ENCODE results near the gene EPN1.

EPN1 gene

DNA sequence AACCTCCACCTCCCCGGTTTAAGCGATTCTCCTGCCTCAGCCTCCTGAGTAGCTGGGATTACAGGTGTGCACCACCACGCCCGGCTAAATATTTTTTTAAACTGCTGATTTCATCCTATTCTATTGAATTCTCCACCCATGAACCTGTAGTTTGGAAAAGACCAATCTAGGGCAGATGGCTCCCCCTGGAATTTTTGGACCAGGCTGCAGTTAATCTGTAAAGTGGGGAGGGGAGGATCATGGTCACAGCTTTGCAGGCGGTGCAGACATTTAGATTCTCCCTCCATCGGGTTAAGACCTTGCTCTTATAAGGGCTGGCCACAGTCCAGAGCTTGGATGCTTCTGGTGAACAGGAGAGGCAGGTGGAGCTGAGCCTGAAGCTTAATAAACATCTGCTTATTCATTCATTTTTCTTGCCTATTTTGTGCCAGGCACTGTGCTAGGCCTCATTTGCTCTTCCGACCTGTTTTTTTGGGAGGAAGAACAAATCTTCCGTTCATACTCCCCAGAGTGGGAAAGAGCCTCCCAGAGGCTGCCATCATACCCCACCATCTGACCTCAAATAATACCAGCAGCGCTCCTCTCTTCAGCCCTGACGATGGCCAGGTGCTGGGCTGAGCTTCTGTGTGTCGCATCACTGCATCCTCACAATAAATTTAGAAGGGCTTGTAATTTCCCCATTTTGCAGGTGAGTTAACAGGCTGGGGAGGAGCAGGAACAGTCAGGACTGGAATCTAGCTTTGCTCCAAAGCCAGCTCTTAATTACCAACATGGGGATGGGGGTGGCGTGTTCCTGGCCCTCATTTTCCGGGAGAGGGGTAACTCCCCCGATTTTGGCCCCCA is 27.9 kb upstream of the EPN1 start:
- no peak for DNase-seq (ENCODE audit: low read depth, low spot score)

DNA sequence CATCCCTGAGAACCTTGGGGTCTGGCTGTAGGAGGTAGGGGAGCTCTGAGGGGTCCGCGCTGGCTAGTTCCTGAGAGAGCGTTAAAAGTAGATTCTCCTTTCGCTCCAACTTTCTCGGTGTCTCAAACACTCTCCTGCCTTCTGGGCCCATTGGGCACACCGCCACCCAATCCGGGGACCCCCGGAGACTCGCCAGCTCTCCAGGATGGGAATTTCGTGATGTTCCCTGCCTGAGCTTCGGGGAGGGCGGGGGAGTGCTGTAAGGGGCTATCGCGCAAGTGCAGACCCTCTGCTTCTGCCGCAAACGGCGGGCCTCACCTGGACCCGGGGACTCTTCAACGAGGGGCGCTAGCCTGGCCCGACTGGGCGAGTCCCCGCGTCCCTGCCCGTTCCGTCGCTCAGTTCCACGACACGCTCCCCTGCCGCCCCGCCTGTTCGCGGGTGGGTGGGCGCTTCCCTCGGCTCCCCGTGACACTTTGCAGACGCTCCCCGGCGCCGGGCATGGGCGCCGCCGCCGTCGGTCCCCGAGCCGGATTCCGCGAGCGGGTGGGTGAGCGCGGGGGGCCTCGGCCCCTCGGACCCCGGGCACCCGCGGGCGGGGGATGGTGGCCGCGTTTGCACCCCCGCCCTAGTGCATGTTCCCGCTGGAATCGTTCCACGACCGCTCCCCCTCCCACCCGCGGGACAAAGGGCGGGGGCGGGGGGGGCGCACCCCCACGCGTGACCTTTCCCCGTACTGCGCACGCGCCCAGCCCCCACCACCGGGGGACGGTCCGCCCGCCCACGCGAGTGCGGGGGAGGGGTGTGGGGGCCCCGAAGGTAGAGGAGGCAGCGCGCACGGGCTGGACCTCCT is 27.1 kb upstream of the EPN1 start, which contains the start of gene CCDC106:
TSS of gene CCDC106 (plus strand) at position 481 of the 853 bp plus-strand sequence. CDS start 835 bp downstream, outside the sequence.
- peak; percentile 90 for DNase-seq (ENCODE audit: low read depth, low spot score)

DNA sequence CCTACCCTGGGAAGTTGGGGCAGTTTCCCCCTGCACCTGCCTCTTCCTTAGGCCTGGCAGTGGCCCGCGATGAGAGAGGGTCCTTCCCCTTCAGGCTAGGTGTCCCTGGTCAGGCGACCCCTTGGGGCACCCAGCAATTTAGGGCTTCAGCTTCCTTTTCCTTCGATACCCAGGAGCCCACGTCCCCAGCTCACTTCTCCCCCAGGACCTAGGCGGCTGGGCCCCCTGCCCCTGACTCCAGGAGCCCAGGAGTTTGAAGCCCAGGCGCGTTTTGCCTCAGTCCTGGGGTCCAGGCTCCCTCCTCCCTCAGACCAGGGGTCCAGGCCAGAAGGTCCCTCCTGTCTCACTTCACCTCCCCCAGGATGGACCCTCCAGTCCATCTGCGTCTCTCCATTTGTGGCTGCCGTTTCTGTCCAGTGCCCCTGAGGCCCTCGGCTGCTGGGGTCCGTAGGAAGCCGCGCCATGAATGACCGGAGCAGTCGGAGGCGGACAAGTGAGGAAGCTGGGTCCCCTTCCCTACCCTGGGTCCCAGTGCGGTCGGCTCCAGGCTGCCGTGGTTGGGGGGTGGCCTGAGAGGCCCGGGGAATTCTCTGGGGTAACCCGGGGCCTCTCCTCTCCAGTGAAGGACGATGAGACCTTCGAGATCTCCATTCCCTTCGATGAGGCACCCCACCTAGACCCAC is 26.3 kb upstream of the EPN1 start:
- no peak for DNase-seq (ENCODE audit: low read depth, low spot score)

DNA sequence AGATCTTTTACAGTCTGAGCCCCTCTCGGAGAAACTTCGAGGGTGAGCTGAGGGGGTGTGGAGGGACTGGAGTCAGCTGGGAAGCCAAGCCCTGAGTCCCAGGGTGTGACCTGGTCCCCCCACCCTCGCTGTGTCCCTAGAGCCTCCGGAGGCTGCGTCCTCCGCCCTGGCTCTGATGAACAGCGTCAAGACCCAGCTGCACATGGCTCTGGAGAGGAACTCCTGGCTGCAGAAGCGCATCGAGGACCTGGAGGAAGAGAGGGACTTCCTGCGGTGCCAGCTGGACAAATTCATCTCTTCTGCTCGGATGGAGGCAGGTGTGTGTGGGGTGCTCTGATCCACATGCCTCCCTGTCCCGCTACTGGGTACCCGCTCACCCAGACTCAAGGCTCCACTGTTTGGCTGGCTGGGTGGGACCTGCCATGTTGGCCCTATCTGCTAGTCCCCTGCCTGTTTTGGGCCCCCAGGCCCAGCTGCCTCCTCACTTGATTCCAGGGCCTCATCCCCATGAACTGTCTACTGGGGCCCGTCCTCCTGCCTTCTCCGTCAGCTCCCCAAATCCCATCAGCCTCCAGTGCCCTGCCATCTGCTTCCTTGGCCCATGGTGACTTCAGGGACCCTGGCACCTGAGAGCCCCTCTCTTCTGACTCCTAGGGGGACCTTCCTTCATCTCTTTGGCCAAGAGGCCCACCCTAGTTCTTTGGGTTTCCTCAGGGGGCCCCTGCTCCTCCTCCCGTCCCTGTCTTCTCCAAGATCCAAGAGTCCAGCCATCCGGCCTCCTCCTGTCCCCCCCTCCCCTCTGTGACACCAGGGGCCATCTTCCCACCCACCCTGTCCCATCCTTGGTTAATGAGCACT is 25.5 kb upstream of the EPN1 start:
- DNase-seq (ENCODE audit: low read depth, low spot score) = no peak

DNA sequence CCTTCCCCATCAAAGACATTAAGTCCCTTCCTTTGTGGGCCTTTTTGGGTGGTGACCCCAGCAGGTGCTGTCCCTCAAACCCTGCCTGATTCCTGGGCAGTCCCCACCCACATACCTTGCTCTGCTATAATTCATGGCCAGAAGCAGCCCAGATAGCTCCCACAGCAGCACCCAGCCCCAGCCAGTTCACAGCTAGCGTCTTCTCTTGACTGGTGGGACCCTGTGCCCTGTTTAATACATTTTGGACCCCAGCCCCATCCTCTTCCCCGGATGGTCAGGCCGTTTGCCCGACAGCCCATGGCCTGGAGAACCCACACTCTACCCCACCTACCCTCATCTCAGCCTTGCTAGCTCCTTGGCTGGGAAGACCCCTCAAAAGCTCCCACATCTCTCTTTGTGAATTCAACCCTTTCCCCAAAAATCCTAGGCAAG is 24.9 kb upstream of the EPN1 start:
- DNase-seq (ENCODE audit: low read depth, low spot score) = no peak

- DNase-seq (ENCODE audit: low read depth, low spot score) = no peak
Observed at GRCh38 chr19:55650602-55651230, 24.3 kb upstream of the EPN1 start.

DNA sequence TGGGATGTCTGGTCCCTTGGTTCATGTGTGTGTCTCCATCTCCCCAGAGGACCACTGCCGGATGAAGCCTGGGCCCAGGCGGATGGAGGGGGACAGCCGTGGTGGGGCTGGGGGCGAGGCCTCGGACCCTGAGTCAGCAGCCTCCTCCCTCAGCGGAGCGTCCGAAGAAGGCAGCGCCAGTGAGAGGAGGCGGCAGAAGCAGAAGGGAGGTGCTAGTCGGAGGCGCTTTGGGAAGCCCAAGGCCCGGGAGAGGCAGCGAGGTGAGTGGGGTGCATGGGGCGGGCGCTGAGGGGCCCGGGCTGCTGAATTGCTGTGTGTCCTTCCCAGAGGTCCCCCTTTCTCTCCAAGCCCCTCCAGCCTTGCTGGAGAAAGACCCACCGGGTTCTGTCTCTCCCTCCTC is 23.8 kb upstream of the EPN1 start:
- no peak for DNase-seq (ENCODE audit: low read depth, low spot score)

DNA sequence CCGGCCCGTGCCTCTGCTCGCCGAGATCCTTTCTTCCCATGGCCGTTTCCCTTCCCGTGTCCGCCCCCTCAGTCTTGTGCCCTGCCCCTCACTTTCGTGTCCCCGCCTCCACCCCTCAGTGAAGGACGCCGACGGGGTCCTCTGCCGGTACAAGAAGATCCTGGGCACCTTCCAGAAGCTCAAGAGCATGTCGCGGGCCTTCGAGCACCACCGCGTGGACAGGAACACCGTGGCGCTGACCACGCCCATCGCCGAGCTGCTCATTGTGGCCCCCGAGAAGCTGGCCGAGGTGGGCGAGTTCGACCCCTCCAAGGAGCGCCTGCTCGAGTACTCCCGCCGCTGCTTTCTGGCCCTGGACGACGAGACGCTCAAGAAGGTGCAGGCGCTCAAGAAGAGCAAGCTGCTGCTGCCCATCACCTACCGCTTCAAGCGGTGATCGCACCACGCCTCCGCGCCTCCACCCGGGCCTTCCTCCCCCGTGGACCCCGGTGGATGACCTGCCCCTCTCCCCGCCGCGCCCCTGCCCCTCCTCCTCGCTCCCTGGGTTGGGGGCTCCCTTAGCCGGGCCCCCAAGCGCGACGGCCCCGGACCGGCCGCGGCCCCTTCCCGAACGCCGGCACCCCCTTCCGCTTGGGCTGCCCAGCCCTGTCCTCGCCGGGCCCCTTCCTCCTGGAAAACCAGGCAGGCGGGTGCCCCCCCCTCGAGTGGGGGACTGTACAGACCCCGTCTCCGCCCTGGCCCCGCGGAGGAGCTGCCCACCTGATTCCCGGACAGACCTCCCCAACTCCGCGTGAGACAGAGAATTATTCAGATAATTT is 22.5 kb upstream of the EPN1 start:
- no peak for DNase-seq (ENCODE audit: low read depth, low spot score)

DNA sequence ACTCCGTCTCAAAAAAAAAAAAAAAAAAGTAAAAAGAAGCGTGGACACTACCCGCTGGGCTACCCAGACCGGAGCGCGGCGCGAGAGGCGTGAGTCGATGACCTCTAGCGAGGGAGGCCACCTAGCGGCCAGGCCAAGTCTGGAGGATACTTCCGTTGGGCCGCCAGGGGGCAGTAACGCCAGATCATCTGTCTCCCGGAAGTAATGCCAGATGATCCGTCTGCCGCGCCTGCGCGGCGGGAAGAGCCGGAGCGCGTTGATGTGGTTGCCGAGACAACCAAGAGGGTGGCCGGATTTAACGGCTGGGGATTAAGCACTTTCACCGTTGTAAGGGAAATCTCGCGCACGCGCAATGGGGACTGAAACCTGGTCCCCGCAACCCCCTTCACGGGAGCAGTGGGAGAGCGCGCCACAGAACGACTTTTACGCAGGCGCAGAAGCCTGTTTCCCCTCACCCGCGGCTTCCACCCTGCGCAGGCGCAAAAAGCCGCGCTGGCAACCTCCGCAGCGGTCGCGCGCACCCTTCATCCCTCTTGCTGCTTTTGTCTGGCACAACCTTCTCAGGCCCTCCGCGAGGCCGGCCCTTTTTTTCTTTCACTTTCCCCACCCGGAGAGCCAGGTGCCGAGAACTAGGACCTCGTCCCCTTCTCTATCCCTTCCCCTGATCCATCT is 21.2 kb upstream of the EPN1 start:
- peak; percentile 100 for DNase-seq (ENCODE audit: low read depth, low spot score)

- DNase-seq (ENCODE audit: low read depth, low spot score) = peak; percentile 100
Observed at GRCh38 chr19:55654323-55654867, 20.6 kb upstream of the EPN1 start.

DNA sequence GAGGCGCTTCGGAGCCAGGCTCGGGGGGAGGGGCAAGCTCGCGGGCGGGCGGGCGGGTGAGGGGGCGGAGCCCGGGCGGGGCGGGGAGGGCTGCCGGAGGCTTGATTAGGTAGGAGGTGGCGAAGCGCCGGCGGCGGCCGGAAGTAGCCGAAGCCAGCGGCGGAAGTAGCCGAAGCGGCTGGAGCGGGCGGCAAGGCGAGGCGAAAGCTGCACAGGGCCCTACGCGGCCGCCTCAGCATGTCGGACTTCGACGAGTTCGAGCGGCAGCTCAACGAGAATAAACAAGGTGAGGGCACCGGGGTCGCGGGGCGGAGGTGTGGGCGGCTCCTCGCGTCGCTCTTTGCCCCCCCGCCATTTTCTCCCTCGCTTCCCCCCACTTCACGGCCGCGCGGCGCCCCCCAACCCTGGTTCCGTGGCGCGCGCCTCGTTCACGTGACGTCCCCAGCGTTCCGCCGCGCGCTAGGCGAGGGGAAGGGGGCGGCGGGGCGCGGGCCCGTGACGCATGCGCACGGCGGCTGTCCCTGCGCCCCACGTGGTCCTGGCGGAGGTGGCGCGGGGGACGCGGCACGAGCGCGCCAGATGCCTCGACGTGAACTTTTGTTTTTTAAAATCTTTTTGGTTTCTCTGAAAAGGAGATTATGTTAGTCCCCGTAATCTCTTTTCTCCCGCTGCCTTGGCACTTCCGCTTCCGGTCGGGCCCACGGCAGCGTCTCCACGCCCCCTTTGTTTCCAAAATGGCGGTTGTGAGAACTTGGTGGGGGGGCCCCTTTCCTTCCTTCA is 20.0 kb upstream of the EPN1 start, which contains the start of gene U2AF2:
TSS of gene U2AF2 (plus strand) at position 168 of the 780 bp plus-strand sequence. CDS start at position 238, 70 bp downstream.
- peak; percentile 97 for DNase-seq (ENCODE audit: low read depth, low spot score)

DNA sequence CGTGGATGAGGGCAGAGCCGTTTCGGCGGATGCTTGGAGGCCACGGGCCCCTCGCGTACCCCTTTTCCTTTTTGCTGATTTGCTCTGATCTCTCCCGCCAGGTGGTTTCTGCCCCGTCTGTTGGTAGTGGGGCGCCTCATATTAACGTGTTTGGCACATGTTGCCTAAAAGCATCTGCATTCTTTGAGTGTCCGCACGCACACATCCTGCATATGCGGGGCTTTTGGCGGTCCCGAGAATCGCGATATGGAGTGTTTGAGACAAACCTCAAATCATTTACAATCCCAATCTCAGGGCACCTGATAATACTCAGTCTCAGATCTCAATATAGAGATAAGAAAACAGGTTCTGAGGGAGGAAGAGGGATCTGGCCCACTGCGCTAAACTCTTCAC is 19.4 kb upstream of the EPN1 start:
- DNase-seq (ENCODE audit: low read depth, low spot score) = no peak

DNA sequence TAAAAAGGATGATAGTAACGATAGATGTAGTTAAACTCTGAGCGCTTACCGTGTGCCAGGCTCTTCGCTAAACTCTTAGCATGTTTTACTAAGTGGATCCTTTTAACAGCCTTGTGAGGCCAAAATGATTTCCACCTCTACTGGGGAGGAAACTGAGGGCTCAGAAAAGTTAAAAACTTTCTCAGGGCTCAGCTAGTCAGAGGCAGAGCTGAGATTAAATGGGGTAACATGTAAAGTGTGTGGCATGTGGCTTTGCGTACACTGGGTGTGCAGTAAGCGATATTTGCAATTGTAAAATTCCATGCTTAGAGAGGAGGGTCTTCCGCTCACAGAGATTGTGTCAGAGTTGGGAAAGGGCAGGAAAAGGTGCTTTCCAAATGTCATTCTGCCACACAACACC is 18.5 kb upstream of the EPN1 start:
- no peak for DNase-seq (ENCODE audit: low read depth, low spot score)

GRCh38 chr19:55656988-55657747 is 17.9 kb upstream of the EPN1 start:
- DNase-seq (ENCODE audit: low read depth, low spot score) = peak; percentile 44

DNA sequence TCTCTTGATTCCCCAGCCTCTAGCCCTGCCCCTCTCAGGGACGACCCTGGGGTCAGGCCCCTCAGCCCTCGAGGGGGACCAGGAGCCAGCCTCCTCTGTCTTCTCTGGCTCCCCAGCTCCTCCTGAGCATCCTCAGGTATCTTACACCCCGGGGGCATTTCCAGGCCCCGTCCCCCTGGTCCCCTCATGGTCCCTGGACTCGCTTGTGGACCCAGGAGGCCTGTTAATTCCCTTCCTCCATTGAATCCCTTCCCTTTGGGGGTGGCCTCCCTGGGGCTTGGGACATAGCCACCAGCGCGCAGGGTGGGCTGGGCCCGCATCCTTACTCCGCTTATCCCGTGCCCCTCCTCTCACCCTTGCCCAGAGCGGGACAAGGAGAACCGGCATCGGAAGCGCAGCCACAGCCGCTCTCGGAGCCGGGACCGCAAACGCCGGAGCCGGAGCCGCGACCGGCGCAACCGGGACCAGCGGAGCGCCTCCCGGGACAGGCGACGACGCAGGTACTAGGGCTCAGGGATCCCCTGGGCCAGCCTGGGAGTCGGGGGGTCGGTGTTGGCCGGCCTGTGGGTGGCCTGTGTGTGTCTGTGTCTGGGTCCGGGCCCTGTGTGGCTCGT is 16.1 kb upstream of the EPN1 start:
- no peak for DNase-seq (ENCODE audit: low read depth, low spot score)

DNA sequence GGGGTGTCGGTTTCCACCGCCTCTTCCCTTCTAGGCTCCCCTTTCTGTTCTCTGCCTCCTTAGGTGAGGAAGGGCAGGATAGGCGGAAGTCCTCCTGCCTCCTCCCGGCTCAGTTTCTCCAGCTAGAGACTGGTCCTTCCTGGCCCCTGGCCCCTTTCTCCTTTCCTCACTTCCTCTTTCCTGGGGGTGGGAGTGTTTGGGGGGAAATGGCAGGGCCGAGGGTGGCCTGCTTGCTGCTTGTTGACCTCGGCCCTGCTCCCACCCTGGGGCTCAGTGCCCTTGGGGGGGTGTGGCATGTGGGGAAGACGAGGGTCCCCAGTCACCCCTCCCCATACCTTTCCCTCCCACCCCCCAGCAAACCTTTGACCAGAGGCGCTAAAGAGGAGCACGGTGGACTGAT is 15.2 kb upstream of the EPN1 start:
- DNase-seq (ENCODE audit: low read depth, low spot score) = no peak

- DNase-seq (ENCODE audit: low read depth, low spot score) = no peak
Observed at GRCh38 chr19:55660404-55660803, 14.6 kb upstream of the EPN1 start.
